Progenitor cell of endocrine pancreas (in vitro differentiated cells): Measurements from ENCODE around the gene ARSG. TPM values are rescaled to one million over a fixed set of nuclear protein-coding genes. Genes with fewer than 3 reads are reported as not detected.

Experiments used
- DNase-seq: peaks from one replicate; pipeline ENCODE4 v3.0.0; 2021; ENCODE audit warnings: low spot score; ENCODE audit not compliant: unreplicated experiment
- H3K27ac Mint-ChIP-seq: 2 replicates; pipeline ENCODE4 v1.8.0; 2021; ENCODE audit warnings: mild to moderate bottlenecking, moderate library complexity, mixed read lengths
- H3K27me3 Mint-ChIP-seq: 2 replicates; pipeline ENCODE4 v1.8.0; 2021; ENCODE audit warnings: mixed read lengths
- H3K36me3 Mint-ChIP-seq: 2 replicates; pipeline ENCODE4 v1.8.0; 2022; ENCODE audit warnings: mixed read lengths; ENCODE audit not compliant: insufficient read depth
- H3K4me1 Mint-ChIP-seq: 2 replicates; pipeline ENCODE4 v1.8.0; 2021; ENCODE audit warnings: low read depth, mixed read lengths
- H3K4me3 Mint-ChIP-seq: 2 replicates; pipeline ENCODE4 v1.8.0; 2021; ENCODE audit warnings: low read depth, mild to moderate bottlenecking, moderate library complexity, mixed read lengths
- H3K9me3 Mint-ChIP-seq: 2 replicates; pipeline ENCODE4 v1.8.0; 2021; ENCODE audit warnings: low read depth, mixed read lengths
- CTCF ChIP-seq: fragments of 200-600 bp; sonication (generic); IDR thresholded peaks from one replicate; pipeline ENCODE4 v1.5.0; 2021; ENCODE audit warnings: antibody characterized with exemption, mild to moderate bottlenecking; ENCODE audit not compliant: unreplicated experiment
- total RNA-seq: library from RNA; stranded (reverse); gene quantifications from 2 replicates; pipeline ENCODE4 v1.2.1, GENCODE V29; 2021

ARSG gene
- total RNA-seq, 1 donor from 2014 or later: 2.6 TPM

GRCh38 chr17:68293490-68294195 lies 2.3 kb downstream of the ARSG start:
- H3K36me3 Mint-ChIP-seq: no peaks in the 10 kb centered on the region
- no peak overlapping the region for H3K4me3 Mint-ChIP-seq
- TF ChIP-seq CTCF: no peak
- peaks cover 6% of the 10 kb centered on the region for H3K4me1 Mint-ChIP-seq
- H3K27me3 Mint-ChIP-seq: peaks cover 58% of the 10 kb centered on the region
- DNase-seq: no peak
- no peak overlapping the region for H3K27ac Mint-ChIP-seq
- H3K9me3 Mint-ChIP-seq: no peaks in the 10 kb centered on the region

GRCh38 chr17:68294196-68294555 lies 2.9 kb downstream of the ARSG start:
- peaks cover 6% of the 10 kb centered on the region for H3K4me1 Mint-ChIP-seq
- no peak for TF ChIP-seq CTCF
- peaks cover 53% of the 10 kb centered on the region for H3K27me3 Mint-ChIP-seq
- DNase-seq: no peak
- no peaks in the 10 kb centered on the region for H3K36me3 Mint-ChIP-seq
- no peak overlapping the region for H3K27ac Mint-ChIP-seq
- no peak overlapping the region for H3K4me3 Mint-ChIP-seq
- H3K9me3 Mint-ChIP-seq: no peaks in the 10 kb centered on the region

DNA sequence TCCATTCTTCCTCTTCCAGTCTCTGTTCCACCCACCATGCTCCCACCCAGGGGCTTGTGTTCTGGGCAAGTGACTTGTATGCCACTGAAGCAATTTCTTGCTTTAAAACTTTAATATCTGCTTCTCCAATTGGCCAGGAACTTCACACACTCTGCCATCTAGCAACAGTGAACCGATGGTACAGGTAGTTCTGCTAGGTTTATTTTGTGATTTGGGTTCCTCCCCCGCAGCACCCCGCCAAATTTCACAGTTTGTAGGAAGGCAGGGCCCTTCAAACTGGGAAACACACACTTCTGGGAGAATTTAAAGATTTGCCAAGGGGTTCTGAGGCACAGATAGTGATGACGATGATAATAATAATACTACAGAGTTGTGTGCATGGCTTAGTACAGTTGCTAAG lies 3.3 kb downstream of the ARSG start:
- Mint-ChIP-seq H3K4me1 (peaks cover 6% of the 10 kb centered on the region), H3K4me3 (no peak overlapping the region), H3K36me3 (no peaks in the 10 kb centered on the region), H3K27me3 (peaks cover 48% of the 10 kb centered on the region), H3K27ac (no peak overlapping the region), H3K9me3 (no peaks in the 10 kb centered on the region)
- DNase-seq: no peak
- TF ChIP-seq CTCF: no peak

DNA sequence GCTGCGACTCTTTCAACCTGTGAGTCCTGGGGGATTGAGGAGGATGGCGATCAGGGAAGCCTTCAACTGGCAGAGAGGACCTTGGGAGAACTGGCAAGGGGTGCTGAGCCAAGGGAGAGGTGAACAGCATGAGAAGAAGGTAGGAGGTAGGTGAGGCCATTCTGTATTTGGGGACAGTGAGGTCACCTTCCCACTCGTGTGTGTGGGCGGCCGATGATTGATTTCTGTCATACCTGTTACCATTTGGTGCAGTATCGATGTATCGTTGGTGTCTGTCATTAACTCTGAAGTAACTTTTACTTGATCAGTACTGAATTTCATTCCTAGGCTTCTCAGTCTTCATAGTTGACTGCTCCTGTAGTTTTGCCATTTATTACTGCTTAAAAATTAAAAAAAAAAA lies 3.8 kb downstream of the ARSG start:
- no peak overlapping the region for H3K4me3 Mint-ChIP-seq
- H3K27ac Mint-ChIP-seq: no peak overlapping the region

More for the DNA sequence above, 3.8 kb downstream of the ARSG start:
- Mint-ChIP-seq H3K36me3 (no peaks in the 10 kb centered on the region), H3K9me3 (no peaks in the 10 kb centered on the region), H3K4me1 (peaks cover 6% of the 10 kb centered on the region), H3K27me3 (peaks cover 44% of the 10 kb centered on the region)
- TF ChIP-seq CTCF: no peak
- no peak for DNase-seq
